Nephron progenitor cell (in vitro differentiated cells): ENCODE measurements around the gene SPRED2.
A peak's percentile ranks its signal among the peaks of the same experiment; 100 is the strongest.

Experiments
- DNase-seq: peaks from one replicate; pipeline ENCODE4 v3.0.0; 2021
- H3K27ac Mint-ChIP-seq: 2 replicates; pipeline ENCODE4 v1.8.0; 2021; ENCODE audit warnings: mild to moderate bottlenecking, moderate library complexity, mixed read lengths
- H3K27me3 Mint-ChIP-seq: 2 replicates; pipeline ENCODE4 v1.8.0; 2021; ENCODE audit warnings: mild to moderate bottlenecking, low read depth, mixed read lengths; ENCODE audit not compliant: poor library complexity
- H3K36me3 Mint-ChIP-seq: 2 replicates; pipeline ENCODE4 v1.8.0; 2021; ENCODE audit warnings: low read depth, mixed read lengths
- H3K4me1 Mint-ChIP-seq: 2 replicates; pipeline ENCODE4 v1.8.0; 2021; ENCODE audit warnings: mixed read lengths
- H3K4me3 Mint-ChIP-seq: 2 replicates; pipeline ENCODE4 v1.8.0; 2021; ENCODE audit warnings: mild to moderate bottlenecking, moderate library complexity, mixed read lengths
- H3K9me3 Mint-ChIP-seq: 2 replicates; pipeline ENCODE4 v1.8.0; 2021; ENCODE audit warnings: mild to moderate bottlenecking, moderate library complexity, mixed read lengths
- CTCF ChIP-seq: fragments of 200-600 bp; sonication (generic); IDR thresholded peaks from 2 replicates; pipeline ENCODE4 v1.5.0; 2021; ENCODE audit warnings: antibody characterized with exemption

Gene SPRED2

GRCh38 chr2:65432227-65433190 lies at the start of gene SPRED2:
Gene SPRED2 (minus strand): TSS chr2:65432599. CDS start chr2:65431987, 612 bp downstream.
- Mint-ChIP-seq H3K4me3 (peak within 1 kb of the TSS; percentile 95), H3K36me3 (no peaks in the 10 kb centered on the region), H3K4me1 (peaks cover 42% of the 10 kb centered on the region), H3K9me3 (no peaks in the 10 kb centered on the region), H3K27ac (peak within 1 kb of the TSS; percentile 97), H3K27me3 (peaks cover 13% of the 10 kb centered on the region)
- no peak for TF ChIP-seq CTCF
- DNase-seq: peak; percentile 88

GRCh38 chr2:65481961-65482360 lies 49.6 kb upstream of the SPRED2 start:
- Mint-ChIP-seq H3K4me1 (no peaks in the 10 kb centered on the region), H3K9me3 (peaks cover under 1% of the 10 kb centered on the region), H3K27ac (no peak overlapping the region), H3K4me3 (no peak overlapping the region), H3K36me3 (no peaks in the 10 kb centered on the region), H3K27me3 (peaks cover 7% of the 10 kb centered on the region)
- TF ChIP-seq CTCF: no peak
- no peak for DNase-seq

GRCh38 chr2:65479524-65479923 lies 47.1 kb upstream of the SPRED2 start:
- Mint-ChIP-seq H3K27me3 (peaks cover 4% of the 10 kb centered on the region), H3K36me3 (no peaks in the 10 kb centered on the region), H3K4me3 (no peak overlapping the region), H3K9me3 (peaks cover 21% of the 10 kb centered on the region), H3K4me1 (no peaks in the 10 kb centered on the region), H3K27ac (no peak overlapping the region)
- TF ChIP-seq CTCF: no peak
- no peak for DNase-seq

- no peak overlapping the region for H3K27ac Mint-ChIP-seq
- DNase-seq: no peak
- no peak overlapping the region for H3K4me3 Mint-ChIP-seq
- no peaks in the 10 kb centered on the region for H3K4me1 Mint-ChIP-seq
- TF ChIP-seq CTCF: no peak
- H3K36me3 Mint-ChIP-seq: no peaks in the 10 kb centered on the region
- peaks cover 27% of the 10 kb centered on the region for H3K9me3 Mint-ChIP-seq
- peaks cover 4% of the 10 kb centered on the region for H3K27me3 Mint-ChIP-seq
These were observed 46.2 kb upstream of the SPRED2 start for GRCh38 chr2:65478498-65479135.

- no peak for DNase-seq
- no peak for TF ChIP-seq CTCF
- Mint-ChIP-seq H3K4me1 (no peaks in the 10 kb centered on the region), H3K27ac (no peak overlapping the region), H3K27me3 (peaks cover 4% of the 10 kb centered on the region), H3K36me3 (no peaks in the 10 kb centered on the region), H3K9me3 (peaks cover 27% of the 10 kb centered on the region), H3K4me3 (no peak overlapping the region)
These were observed 45.2 kb upstream of the SPRED2 start for GRCh38 chr2:65477590-65477989.
